Heart left ventricle (tissue), 16 donors: ENCODE data around the gene AP5M1. TPM values are rescaled to one million over a fixed set of nuclear protein-coding genes. Genes with fewer than 3 reads are reported as not detected.
A peak's percentile ranks its signal among the peaks of the same experiment; 100 is the strongest.
"Not testable (repeated sequence)": the region's sequence is repeated elsewhere in the genome, so short reads cannot be mapped to it uniquely, and the experiment has no call there.

Source experiments
- ATAC-seq, 4 donors: fragments of 200-7000 bp; cut with Tn5 transposase; one replicate each; pipeline ENCODE4 v1.9.1; 2020 to 2022; ENCODE audit warnings: moderate library complexity in 4 of 4, mild to moderate bottlenecking in 3 of 4, moderate number of reproducible peaks in 1 of 4
- DNase-seq, 5 donors: peaks; one replicate each; pipeline ENCODE4 v3.0.0-alpha.2; 2020
- H3K27ac ChIP-seq, 12 donors: fragments of 200-600 bp; sonication (generic) in 4 of 12; one replicate each; pipeline versions ENCODE4 v1.5.0 to v1.8.0; 2016 to 2022; ENCODE audit warnings: mild to moderate bottlenecking in 2 of 12
- H3K27me3 ChIP-seq, 9 donors: fragments of 200-600 bp; sonication (generic) in 2 of 9; one replicate each; pipeline versions ENCODE4 v1.5.1 to v1.8.0; 2016 to 2022; ENCODE audit warnings: mild to moderate bottlenecking in 3 of 9
- H3K36me3 ChIP-seq, 9 donors: fragments of 200-600 bp; sonication (generic) in 2 of 9; one replicate each; pipeline versions ENCODE4 v1.5.0 to v1.8.0; 2018 to 2022; ENCODE audit warnings: mild to moderate bottlenecking in 2 of 9
- H3K4me1 ChIP-seq, 12 donors: fragments of 200-600 bp; sonication (generic) in 4 of 12; one replicate each; pipeline versions ENCODE4 v1.5.0 to v1.8.0; 2016 to 2022; ENCODE audit warnings: mild to moderate bottlenecking in 3 of 12
- H3K4me3 ChIP-seq, 12 donors: fragments of 200-600 bp; sonication (generic) in 4 of 12; one replicate each; pipeline versions ENCODE4 v1.5.0 to v1.8.0; 2017 to 2022; ENCODE audit warnings: mild to moderate bottlenecking in 9 of 12, moderate library complexity in 4 of 12
- H3K9me3 ChIP-seq, 12 donors: fragments of 200-600 bp; sonication (generic) in 4 of 12; one replicate each; pipeline versions ENCODE4 v1.5.0 to v1.8.0; 2016 to 2022; ENCODE audit warnings: mild to moderate bottlenecking in 1 of 12
- POLR2A ChIP-seq, 2 donors: fragments of 450-650 bp; IDR thresholded peaks; one replicate each; pipeline ENCODE4 v1.6.1; 2017; ENCODE audit warnings: antibody characterized with exemption in 2 of 2, mild to moderate bottlenecking in 2 of 2, moderate library complexity in 2 of 2
- WGBS, 4 donors: extraction: QIAGEN DNeasy Blood & Tissue Kit in 2 of 4; methylation state at CpG; one replicate each; pipeline versions ENCODE4 v1.1.5 to v1.1.7; 2013 to 2018; 5-methylcytosine and 5-hydroxymethylcytosine counted together
- intact Hi-C, 10 donors: fragments of 100-400 bp; cut with DNase I; formaldehyde crosslinking; loops; one replicate each; pipeline versions ENCODE4 v1.11.1 to v1.14.2; 2022
- polyA plus RNA-seq, 2 donors: library from polyadenylated mRNA; stranded (reverse); fragments of 200-250 nt; gene quantifications; one replicate each; pipeline ENCODE4 v1.2.3, GENCODE V29; 2013
- total RNA-seq, 9 donors: library from RNA; depleted of rRNA in 2 of 9; stranded (reverse); fragments of >200 nt in 2 of 9; fragmentation: NEBNext Ultra II Directional in 3 of 9; extraction: Animal tissue kit (Norgen Biotek cat#: 25700) in 3 of 9; gene quantifications; one replicate each; pipeline versions ENCODE4 v1.1.0 to v1.2.4, GENCODE V29; 2016 to 2023
- TF ChIP-seq, protein P1 (sequence below), 12 donors: fragments of 200-600 bp; sonication (generic) in 4 of 12; IDR thresholded peaks; one replicate each; pipeline versions ENCODE4 v1.5.0 to v1.8.0; 2018 to 2022; ENCODE audit warnings: antibody characterized with exemption in 12 of 12, mild to moderate bottlenecking in 5 of 12
- donor health status: ischemic (EF 13 %, LVEDD 7.1; RV severe dilation, severe dysfunction).
- donor health status: healthy with polysubstance abuse.
- donor health status: DM: no; HTN: yes; CAD: no.
- donor health status: DM: no; HTN: no; CAD: no.
- donor health status: ischemic (EF 25% LVEDD 6.9; RV normal size, moderate dysfunction).
- donor health status: ischemic (EF 25% LVEDD 5.7; RV mildly dilated, moderate dysfunction).
- donor health status: healthy.
- donor health status: DM: yes; HTN: yes; CAD: no.
- donor health status: ischemic (EF 35%, LVEDD 5.7; RV mildly dilated, moderate dysfunction).
- donor health status: nonischemic (EF 11% LVEDD 7.7; RV severe dilation, severe dysfunction).
- donor health status: DM: yes; HTN: yes; CAD: no.
- donor health status: PGD.
- donor health status: ischemic (EF 29% LVEDD 5.4; RV normal size, mild dysfunction).
- donor health status: nonischemic (EF 23%, LVEDD 6.1; RV moderate dilation, normal function).

The AP5M1 gene
- total and polyA plus RNA-seq, 11 donors, result 5.8 to 58.1 (median 39.7) TPM

DNA sequence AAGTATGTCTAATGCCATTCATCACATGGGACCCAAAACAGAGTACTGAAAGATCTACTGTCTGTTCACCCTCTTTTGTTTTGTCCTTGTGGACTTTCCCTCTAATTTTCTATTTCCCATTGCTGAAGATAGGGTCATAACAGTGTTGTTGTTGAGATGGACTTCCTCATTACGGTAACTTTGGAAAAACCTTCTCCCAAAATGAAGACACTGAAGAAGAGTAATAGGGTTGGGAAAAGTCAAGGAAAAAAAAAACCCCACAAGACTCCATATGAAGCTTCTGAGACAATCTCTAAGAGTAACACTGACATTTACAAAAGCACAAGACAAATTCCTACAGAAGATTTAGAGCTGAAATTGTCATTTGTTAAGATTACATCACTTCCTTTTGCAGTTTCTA lies 36.8 kb upstream of the AP5M1 start:
- peaks cover 0 to 6% (median 0%) of the 10 kb centered on the region in 12 donors for H3K9me3 ChIP-seq
- H3K4me1 ChIP-seq, result no peaks in the 10 kb centered on the region
- DNase-seq (no peak), ATAC-seq (no peak)
- H3K36me3 ChIP-seq, result peaks cover 0 to 98% (median 87%) of the 10 kb centered on the region in 9 donors
- intact Hi-C loops, result no loop called here
- H3K27me3 ChIP-seq, result no peaks in the 10 kb centered on the region
- 89 to 100% (median 96%) methylated on average over 1 of the region's 1 CpG for WGBS, 4 donors
- H3K27ac ChIP-seq, result no peak overlapping the region
- H3K4me3 ChIP-seq, result no peak overlapping the region
- no peak for TF ChIP-seq POLR2A (IDR thresholded peaks at IDR 0.05)
- TF ChIP-seq, protein P1, sequence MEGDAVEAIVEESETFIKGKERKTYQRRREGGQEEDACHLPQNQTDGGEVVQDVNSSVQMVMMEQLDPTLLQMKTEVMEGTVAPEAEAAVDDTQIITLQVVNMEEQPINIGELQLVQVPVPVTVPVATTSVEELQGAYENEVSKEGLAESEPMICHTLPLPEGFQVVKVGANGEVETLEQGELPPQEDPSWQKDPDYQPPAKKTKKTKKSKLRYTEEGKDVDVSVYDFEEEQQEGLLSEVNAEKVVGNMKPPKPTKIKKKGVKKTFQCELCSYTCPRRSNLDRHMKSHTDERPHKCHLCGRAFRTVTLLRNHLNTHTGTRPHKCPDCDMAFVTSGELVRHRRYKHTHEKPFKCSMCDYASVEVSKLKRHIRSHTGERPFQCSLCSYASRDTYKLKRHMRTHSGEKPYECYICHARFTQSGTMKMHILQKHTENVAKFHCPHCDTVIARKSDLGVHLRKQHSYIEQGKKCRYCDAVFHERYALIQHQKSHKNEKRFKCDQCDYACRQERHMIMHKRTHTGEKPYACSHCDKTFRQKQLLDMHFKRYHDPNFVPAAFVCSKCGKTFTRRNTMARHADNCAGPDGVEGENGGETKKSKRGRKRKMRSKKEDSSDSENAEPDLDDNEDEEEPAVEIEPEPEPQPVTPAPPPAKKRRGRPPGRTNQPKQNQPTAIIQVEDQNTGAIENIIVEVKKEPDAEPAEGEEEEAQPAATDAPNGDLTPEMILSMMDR (IDR thresholded peaks at IDR 0.05), result no peak

DNA sequence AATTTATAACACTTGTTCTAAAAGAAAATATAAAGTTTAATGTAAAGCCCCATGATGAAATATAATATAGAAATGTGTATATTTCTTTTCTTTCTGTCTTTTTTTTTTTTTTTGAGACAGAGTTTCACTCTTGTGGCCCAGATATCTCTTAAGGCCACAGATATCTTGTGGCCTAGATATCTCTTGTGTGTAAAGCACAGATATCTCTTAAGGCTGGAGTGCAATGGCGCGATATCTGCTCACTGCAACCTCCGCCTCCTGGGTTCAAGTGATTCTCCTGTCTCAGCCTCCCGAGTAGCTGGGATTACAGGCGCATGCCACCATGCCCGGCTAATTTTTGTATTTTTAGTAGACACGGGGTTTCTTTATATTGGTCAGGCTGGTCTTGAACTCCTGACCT lies 28.7 kb upstream of the AP5M1 start:
- DNase-seq, H3K9me3 ChIP-seq, H3K4me3 ChIP-seq, H3K27me3 ChIP-seq, H3K4me1 ChIP-seq, ATAC-seq, H3K27ac ChIP-seq: not testable (repeated sequence)
- WGBS, 4 donors, result 94 to 96% (median 95%) methylated on average over 7 of the region's 7 CpGs
- H3K36me3 ChIP-seq, result peaks cover 0 to 84% (median 50%) of the 10 kb centered on the region in 9 donors
- intact Hi-C loops, result loop anchor here in 1 of 10 donors (5.0 kb wide), 1 partner anchor 37 kb away; no protein-coding TSS in a partner anchor

DNA sequence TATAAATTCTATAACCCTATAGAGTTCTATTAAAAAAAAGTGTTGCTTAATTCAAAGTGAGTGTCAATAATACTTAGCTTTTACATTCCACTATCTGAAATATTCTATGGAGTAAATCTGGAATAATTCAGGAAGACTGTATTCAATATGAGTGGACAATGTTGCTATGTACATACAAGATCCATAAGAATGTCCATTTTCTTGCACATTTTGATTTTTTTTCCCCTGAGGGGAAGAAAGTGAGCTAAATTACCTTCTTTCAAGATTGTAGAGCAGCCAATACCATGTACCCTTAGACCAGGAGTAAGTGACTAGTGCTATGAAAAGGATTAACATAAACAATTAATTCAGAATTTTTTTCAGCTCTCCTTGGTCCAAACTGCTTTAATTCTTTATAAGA lies 25.5 kb upstream of the AP5M1 start:
- Histone ChIP-seq H3K27me3 (no peaks in the 10 kb centered on the region), H3K4me1 (peaks cover 0 to 2% (median 0%) of the 10 kb centered on the region in 12 donors), H3K9me3 (no peaks in the 10 kb centered on the region), H3K36me3 (peaks cover 0 to 80% (median 49%) of the 10 kb centered on the region in 9 donors), H3K4me3 (no peak overlapping the region), H3K27ac (no peak overlapping the region)
- TF ChIP-seq POLR2A (IDR thresholded peaks at IDR 0.05), result no peak
- TF ChIP-seq, protein P1 (IDR thresholded peaks at IDR 0.05), result no peak
- DNase-seq (no peak), ATAC-seq (no peak)
- intact Hi-C loops, result loop anchor here in 1 of 10 donors (5.0 kb wide), 1 partner anchor 34 kb away; no protein-coding TSS in a partner anchor

DNA sequence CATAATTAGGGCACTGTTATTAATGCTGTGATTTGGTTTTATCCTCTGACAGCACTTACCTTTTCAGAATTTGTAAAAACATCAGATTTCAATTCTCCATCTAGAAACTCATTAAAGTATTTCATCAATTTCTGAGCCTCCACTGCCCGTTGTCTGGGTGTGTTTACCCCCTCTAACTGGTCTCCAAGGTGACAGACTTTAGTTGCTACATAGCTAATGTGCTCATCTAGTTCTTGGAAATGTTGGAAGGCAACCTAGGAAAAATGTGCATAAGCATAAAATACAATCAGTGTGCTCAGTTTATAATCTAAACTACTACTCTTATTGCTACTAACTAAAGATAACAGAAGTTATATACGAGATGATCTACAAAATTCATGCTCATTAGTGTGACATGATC lies 24.7 kb upstream of the AP5M1 start:
- intact Hi-C loops, result loop anchor here in 1 of 10 donors (5.0 kb wide), 1 partner anchor 33 kb away; no protein-coding TSS in a partner anchor
- no peak overlapping the region for H3K27ac ChIP-seq
- peak in 1 of 4 donors; percentile 57 for ATAC-seq
- DNase-seq, result no peak
- H3K4me1 ChIP-seq, result peaks cover 0 to 2% (median 0%) of the 10 kb centered on the region in 12 donors
- no peaks in the 10 kb centered on the region for H3K27me3 ChIP-seq
- H3K9me3 ChIP-seq, result no peaks in the 10 kb centered on the region
- WGBS, 4 donors, result 31 to 50% (median 40%) methylated on average over 2 of the region's 2 CpGs
- no peak for TF ChIP-seq POLR2A (IDR thresholded peaks at IDR 0.05)
- TF ChIP-seq, protein P1 (IDR thresholded peaks at IDR 0.05), result no peak
- peaks cover 0 to 72% (median 42%) of the 10 kb centered on the region in 9 donors for H3K36me3 ChIP-seq
- no peak overlapping the region for H3K4me3 ChIP-seq

DNA sequence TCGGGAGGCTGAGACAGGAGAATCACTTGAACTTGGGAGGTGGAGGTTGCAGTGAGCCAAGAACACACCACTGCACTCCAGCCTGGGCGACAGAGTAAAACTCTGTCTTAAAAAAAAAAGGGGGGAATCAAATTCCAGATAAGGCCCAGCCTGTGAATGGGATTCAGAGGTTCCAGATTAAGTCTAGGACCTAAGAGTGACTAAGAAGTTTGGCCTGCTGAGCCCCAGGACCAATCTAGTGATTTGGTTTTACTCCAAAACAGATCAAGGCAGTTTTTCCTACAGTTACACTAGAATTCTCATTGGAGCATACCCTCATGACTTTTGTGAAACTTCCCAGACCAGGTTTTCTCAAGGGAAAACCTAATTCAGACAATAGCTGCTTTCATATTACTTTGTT lies 22.8 kb upstream of the AP5M1 start:
- DNase-seq, result no peak
- no peak overlapping the region for H3K4me3 ChIP-seq
- no peaks in the 10 kb centered on the region for H3K9me3 ChIP-seq
- TF ChIP-seq POLR2A (IDR thresholded peaks at IDR 0.05), result no peak
- TF ChIP-seq, protein P1 (IDR thresholded peaks at IDR 0.05), result no peak
- H3K4me1 ChIP-seq, result peaks cover 0 to 4% (median 0%) of the 10 kb centered on the region in 12 donors
- H3K27ac ChIP-seq, result no peak overlapping the region
- H3K27me3 ChIP-seq, result no peaks in the 10 kb centered on the region
- no peak for ATAC-seq
- intact Hi-C loops, result loop anchor here in 1 of 10 donors (2.0 kb wide), 1 partner anchor 19 kb away; no protein-coding TSS in a partner anchor
- H3K36me3 ChIP-seq, result peaks cover 0 to 56% (median 30%) of the 10 kb centered on the region in 9 donors
- 91 to 98% (median 94%) methylated on average over 2 of the region's 2 CpGs for WGBS, 4 donors
